CD4-positive, alpha-beta T cell treated with Interferon alpha-2 for 1 hour (primary cell): ENCODE measurements around the gene FAM217B.

Source experiments
- DNase-seq, 2 donors: peaks; one replicate each; pipeline ENCODE4 v3.0.0-alpha.2; 2020 to 2022

FAM217B gene

GRCh38 chr20:59940129-59940955, at the start of gene FAM217B, which contains the start of gene PPP1R3D:
Gene FAM217B (plus strand): TSS chr20:59940389. CDS start chr20:59943944, 3,555 bp downstream.
Gene PPP1R3D (minus strand): TSS chr20:59940305. CDS start chr20:59939931, 374 bp downstream.
- DNase-seq = peak; percentile 88 to 90

GRCh38 chr20:59891581-59891980, 48.6 kb upstream of the FAM217B start:
- no peak for DNase-seq

GRCh38 chr20:59895908-59896307, 44.3 kb upstream of the FAM217B start:
- DNase-seq = no peak

- DNase-seq = no peak
Measured at GRCh38 chr20:59902470-59902869, 37.7 kb upstream of the FAM217B start.

GRCh38 chr20:59903621-59904020, 36.6 kb upstream of the FAM217B start:
- no peak for DNase-seq

- DNase-seq = no peak
Measured at GRCh38 chr20:59908855-59909254, 31.3 kb upstream of the FAM217B start.

GRCh38 chr20:59911041-59911440, 29.1 kb upstream of the FAM217B start:
- no peak for DNase-seq

GRCh38 chr20:59912609-59913008, 27.6 kb upstream of the FAM217B start:
- DNase-seq = no peak

GRCh38 chr20:59920944-59921343, 19.2 kb upstream of the FAM217B start:
- DNase-seq = no peak

- DNase-seq = no peak
Measured at GRCh38 chr20:59923514-59923913, 16.7 kb upstream of the FAM217B start.

- no peak for DNase-seq
Measured at GRCh38 chr20:59925359-59925758, 14.8 kb upstream of the FAM217B start.

GRCh38 chr20:59925899-59926298, 14.3 kb upstream of the FAM217B start:
- DNase-seq = no peak

GRCh38 chr20:59931511-59932312, 8.5 kb upstream of the FAM217B start:
- no peak for DNase-seq

- no peak for DNase-seq
Measured at GRCh38 chr20:59932616-59933295, 7.4 kb upstream of the FAM217B start.

- DNase-seq = peak; percentile 70 to 73
Measured at GRCh38 chr20:59933296-59933848, 6.8 kb upstream of the FAM217B start, which contains the start of gene SYCP2. Gene SYCP2 (minus strand): TSS chr20:59933637. CDS start chr20:59922413, 11,224 bp downstream.

- peak; percentile 76 to 80 for DNase-seq
Measured at GRCh38 chr20:59933849-59934585, 6.2 kb upstream of the FAM217B start.

- DNase-seq = no peak
Measured at GRCh38 chr20:59935457-59936185, 4.6 kb upstream of the FAM217B start.

GRCh38 chr20:59936409-59936808, 3.8 kb upstream of the FAM217B start:
- no peak for DNase-seq

- no peak for DNase-seq
Measured at GRCh38 chr20:59937150-59937549, 3.0 kb upstream of the FAM217B start.

GRCh38 chr20:59938221-59938620, 2.0 kb upstream of the FAM217B start:
- no peak for DNase-seq

- peak in 1 of 2 donors; percentile 6 for DNase-seq
Measured at GRCh38 chr20:59938696-59939051, 1.5 kb upstream of the FAM217B start.
